H1 (cell line): Measurements from ENCODE around the gene ELOVL6. TPM values are rescaled to one million over a fixed set of nuclear protein-coding genes. Genes with fewer than 3 reads are reported as not detected.

Source experiments
- ATF2 ChIP-seq: IDR thresholded peaks from 2 replicates; pipeline ENCODE4 v1.6.1; 2012; ENCODE audit warnings: low read length, inconsistent platforms
- CTCF ChIP-seq, 3 experiments: IDR thresholded peaks; 1 replicate in 2 of 3; 2 replicates in 1 of 3; pipeline versions ENCODE4 v1.5.1 to v1.6.1; 2011; ENCODE audit warnings: low read length in 3 of 3, mild to moderate bottlenecking in 3 of 3, inconsistent platforms in 2 of 3, low read depth in 1 of 3, moderate library complexity in 1 of 3; ENCODE audit not compliant: insufficient read depth in 1 of 3; ENCODE audit errors: control extremely low read depth in 1 of 3
- PHF8 ChIP-seq: fragments of 200-600 bp; sonication (generic); conservative IDR thresholded peaks from 2 replicates; pipeline ENCODE4 v1.7.1; 2012; ENCODE audit warnings: low read depth, mild to moderate bottlenecking, inconsistent platforms, low read length, moderate library complexity
- SIX5 ChIP-seq: IDR thresholded peaks from 2 replicates; pipeline ENCODE4 v1.6.1; 2011; ENCODE audit warnings: mild to moderate bottlenecking, low read depth, low read length
- ZNF274 ChIP-seq: IDR thresholded peaks from 2 replicates; pipeline ENCODE4 v1.7.0; 2012; ENCODE audit warnings: low read length, borderline replicate concordance; ENCODE audit errors: extremely low read depth
- polyA plus RNA-seq, 7 experiments: library from polyadenylated mRNA; depleted of rRNA in 3 of 7; stranded (reverse) in 5 of 7; unstranded in 2 of 7; fragments of >200 nt in 5 of 7; fragments of 200-250 nt in 2 of 7; gene quantifications; 1 replicate in 5 of 7; 2 replicates in 1 of 7; 4 replicates in 1 of 7; pipeline versions ENCODE4 v1.2.1 to v1.2.3, GENCODE V29; 2011 to 2013; ENCODE audit warnings: missing spikeins in 2 of 7, mixed read lengths in 2 of 7
- total RNA-seq: library from RNA; stranded (reverse); fragmentation: NEBNext Ultra II Directional; extraction: Animal tissue kit (Norgen Biotek cat#: 25700); gene quantifications from 2 replicates; pipeline ENCODE4 v1.2.1, GENCODE V29; 2021

Gene ELOVL6
- total and polyA plus RNA-seq, 2 of the 8 experiments (the other 6 are each of a cell fraction or from before 2014, with no cell fraction given), result 27.8 to 86.6 TPM

DNA sequence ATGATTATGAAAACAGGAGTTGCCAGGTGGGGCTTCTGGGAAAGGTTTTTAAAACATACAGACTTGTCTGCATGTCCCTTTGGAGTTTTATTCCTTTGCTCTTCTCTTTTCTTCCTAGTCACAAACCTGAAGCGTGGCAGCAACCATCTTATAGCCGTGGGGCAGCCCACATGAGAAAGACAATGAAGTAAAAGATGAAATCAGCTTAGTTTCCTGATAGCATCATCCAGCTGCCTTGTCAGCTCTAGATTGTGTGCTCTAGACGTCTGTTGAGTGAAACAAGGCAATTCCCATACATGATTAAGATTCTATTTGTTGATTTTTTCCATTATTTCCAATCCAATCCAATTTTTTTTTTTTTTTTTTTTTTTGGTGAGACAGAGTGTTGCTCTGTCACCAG is 68.9 kb downstream of the ELOVL6 start (continued):
- TF ChIP-seq CTCF (IDR thresholded peaks at IDR 0.05; ENCODE audit: control extremely low read depth in 1 of 3, insufficient read depth in 1 of 3, low read depth in 1 of 3, low read length in 3 of 3), result no peak
- no peak for TF ChIP-seq SIX5
- no peak for TF ChIP-seq ATF2
- TF ChIP-seq PHF8, result no peak
- TF ChIP-seq ZNF274, result no peak
